ENCODE results near the gene B4GALNT2.

B4GALNT2 gene

DNA sequence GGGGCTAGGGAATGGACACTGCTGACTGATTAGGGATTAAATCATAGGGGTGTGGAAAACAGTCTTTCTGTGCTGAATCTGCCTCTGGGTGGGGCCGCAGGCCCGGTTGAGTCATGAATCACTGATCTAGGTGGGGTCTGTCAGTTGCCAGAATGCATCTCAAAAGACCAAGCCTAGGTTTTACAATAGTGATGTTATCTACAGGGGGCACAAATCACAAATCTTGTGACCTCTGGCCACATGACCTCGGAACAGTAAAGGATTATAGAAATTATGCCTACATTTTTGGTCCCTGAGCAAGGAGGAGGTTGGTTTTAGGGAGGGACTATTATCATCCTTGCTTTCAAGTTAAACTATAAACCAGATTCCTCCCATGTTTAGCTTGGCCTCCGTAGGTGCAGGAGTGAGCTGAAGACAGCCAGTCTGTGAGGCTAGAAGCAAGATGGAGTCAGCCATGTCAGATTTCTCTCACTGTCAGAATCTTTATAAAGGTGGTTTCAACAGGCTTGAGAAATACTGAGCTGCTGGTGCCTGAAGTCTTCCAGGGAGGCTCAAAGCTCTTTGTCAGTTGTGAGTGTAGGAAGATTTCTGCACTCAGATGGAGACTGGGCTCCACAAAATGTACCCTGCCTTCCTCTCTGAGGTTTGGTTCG is 64.9 kb downstream of the B4GALNT2 start:
- H3K27ac ChIP-seq (ENCODE audit: low read depth, low read length) = no peak overlapping the region
- no peak overlapping the region for H4K91ac ChIP-seq (ENCODE audit: low read depth, low read length)
- no peaks in the 10 kb centered on the region for H3K36me3 ChIP-seq (ENCODE audit: control insufficient read depth in 1 of 2, insufficient read depth in 2 of 2, low read length in 2 of 2)
- H3K4me2 ChIP-seq (ENCODE audit: low read length) = no peak overlapping the region
- no peak overlapping the region for H4K12ac ChIP-seq (ENCODE audit: low read depth, low read length)
- peaks cover 2% of the 10 kb centered on the region for H3K79me1 ChIP-seq (ENCODE audit: low read length)
- no peak overlapping the region for H2AK5ac ChIP-seq (ENCODE audit: low read length)
- no peak for DNase-seq
- H3K27me3 ChIP-seq (ENCODE audit: insufficient read depth, low read length) = no peaks in the 10 kb centered on the region
- no peak overlapping the region for H2BK120ac ChIP-seq (ENCODE audit: insufficient read depth, low read length, poor library complexity)
- H3K79me2 ChIP-seq (ENCODE audit: control insufficient read depth, insufficient read depth, low read length, poor library complexity) = no peaks in the 10 kb centered on the region
- no peak overlapping the region for H2BK5ac ChIP-seq (ENCODE audit: low read depth, low read length, poor library complexity)
- H3K14ac ChIP-seq (ENCODE audit: low read length) = no peak overlapping the region
- no peak overlapping the region for H3K9ac ChIP-seq (ENCODE audit: low read length)
- no peaks in the 10 kb centered on the region for H3K9me3 ChIP-seq (ENCODE audit: insufficient read depth, low read depth, low read length)
- H4K8ac ChIP-seq (ENCODE audit: low read depth, low read length) = no peak overlapping the region
- H2BK12ac ChIP-seq (ENCODE audit: low read length) = no peak overlapping the region
- H3K4me1 ChIP-seq (ENCODE audit: control insufficient read depth in 1 of 2, insufficient read depth in 2 of 2, low read length in 2 of 2) = peaks cover 2 to 3% of the 10 kb centered on the region in 2 experiments
- no peak overlapping the region for H2AFZ ChIP-seq (ENCODE audit: insufficient read depth, low read length, poor library complexity)
- no peak overlapping the region for H3K4ac ChIP-seq (ENCODE audit: low read depth, low read length)
- H3K4me3 ChIP-seq (ENCODE audit: low read depth, low read length) = no peak overlapping the region
- H3K18ac ChIP-seq (ENCODE audit: low read length) = no peak overlapping the region
- H3K23ac ChIP-seq (ENCODE audit: low read length) = no peak overlapping the region
- no CpG with 5 or more reads among the region's 5 CpGs for WGBS (ENCODE audit: extremely low coverage, insufficient coverage, insufficient read length)

DNA sequence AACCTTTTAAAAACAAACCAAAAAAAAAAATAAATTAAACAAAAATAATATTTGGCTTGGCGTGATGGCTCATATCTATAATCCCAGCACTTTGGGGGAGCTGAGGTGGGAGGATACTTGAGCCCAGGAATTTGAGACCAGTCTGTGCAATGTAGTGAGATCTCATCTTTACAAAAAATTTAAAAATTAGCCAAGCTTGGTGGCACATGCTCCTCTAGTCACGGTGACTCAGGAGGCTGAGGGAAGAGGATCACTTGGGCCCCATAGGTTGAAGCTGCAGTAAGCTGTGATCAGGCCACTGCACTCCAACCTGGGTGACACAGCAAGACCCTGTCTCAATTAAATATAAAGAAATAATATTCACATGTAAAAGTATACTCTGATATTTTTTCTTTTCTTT is 65.6 kb downstream of the B4GALNT2 start:
- H3K27ac ChIP-seq (ENCODE audit: low read depth, low read length) = no peak overlapping the region
- H3K4me3 ChIP-seq (ENCODE audit: low read depth, low read length) = no peak overlapping the region
- H3K23ac ChIP-seq (ENCODE audit: low read length) = no peak overlapping the region
- no CpG with 5 or more reads among the region's 2 CpGs for WGBS (ENCODE audit: extremely low coverage, insufficient coverage, insufficient read length)
- no peak overlapping the region for H4K91ac ChIP-seq (ENCODE audit: low read depth, low read length)
- no peak overlapping the region for H4K12ac ChIP-seq (ENCODE audit: low read depth, low read length)
- peaks cover 2 to 3% of the 10 kb centered on the region in 2 experiments for H3K4me1 ChIP-seq (ENCODE audit: control insufficient read depth in 1 of 2, insufficient read depth in 2 of 2, low read length in 2 of 2)
- no peak overlapping the region for H2BK120ac ChIP-seq (ENCODE audit: insufficient read depth, low read length, poor library complexity)
- no peak overlapping the region for H2BK5ac ChIP-seq (ENCODE audit: low read depth, low read length, poor library complexity)
- H3K79me1 ChIP-seq (ENCODE audit: low read length) = no peaks in the 10 kb centered on the region
- H4K8ac ChIP-seq (ENCODE audit: low read depth, low read length) = no peak overlapping the region
- H3K9ac ChIP-seq (ENCODE audit: low read length) = no peak overlapping the region
- H3K36me3 ChIP-seq (ENCODE audit: control insufficient read depth in 1 of 2, insufficient read depth in 2 of 2, low read length in 2 of 2) = no peaks in the 10 kb centered on the region
- no peak overlapping the region for H2BK12ac ChIP-seq (ENCODE audit: low read length)
- DNase-seq = no peak
- no peaks in the 10 kb centered on the region for H3K79me2 ChIP-seq (ENCODE audit: control insufficient read depth, insufficient read depth, low read length, poor library complexity)
- H3K9me3 ChIP-seq (ENCODE audit: insufficient read depth, low read depth, low read length) = no peaks in the 10 kb centered on the region
- no peak overlapping the region for H2AK5ac ChIP-seq (ENCODE audit: low read length)
- no peak overlapping the region for H2AFZ ChIP-seq (ENCODE audit: insufficient read depth, low read length, poor library complexity)
- H3K4me2 ChIP-seq (ENCODE audit: low read length) = no peak overlapping the region
- no peak overlapping the region for H3K18ac ChIP-seq (ENCODE audit: low read length)
- no peaks in the 10 kb centered on the region for H3K27me3 ChIP-seq (ENCODE audit: insufficient read depth, low read length)
- H3K14ac ChIP-seq (ENCODE audit: low read length) = no peak overlapping the region
- H3K4ac ChIP-seq (ENCODE audit: low read depth, low read length) = no peak overlapping the region

DNA sequence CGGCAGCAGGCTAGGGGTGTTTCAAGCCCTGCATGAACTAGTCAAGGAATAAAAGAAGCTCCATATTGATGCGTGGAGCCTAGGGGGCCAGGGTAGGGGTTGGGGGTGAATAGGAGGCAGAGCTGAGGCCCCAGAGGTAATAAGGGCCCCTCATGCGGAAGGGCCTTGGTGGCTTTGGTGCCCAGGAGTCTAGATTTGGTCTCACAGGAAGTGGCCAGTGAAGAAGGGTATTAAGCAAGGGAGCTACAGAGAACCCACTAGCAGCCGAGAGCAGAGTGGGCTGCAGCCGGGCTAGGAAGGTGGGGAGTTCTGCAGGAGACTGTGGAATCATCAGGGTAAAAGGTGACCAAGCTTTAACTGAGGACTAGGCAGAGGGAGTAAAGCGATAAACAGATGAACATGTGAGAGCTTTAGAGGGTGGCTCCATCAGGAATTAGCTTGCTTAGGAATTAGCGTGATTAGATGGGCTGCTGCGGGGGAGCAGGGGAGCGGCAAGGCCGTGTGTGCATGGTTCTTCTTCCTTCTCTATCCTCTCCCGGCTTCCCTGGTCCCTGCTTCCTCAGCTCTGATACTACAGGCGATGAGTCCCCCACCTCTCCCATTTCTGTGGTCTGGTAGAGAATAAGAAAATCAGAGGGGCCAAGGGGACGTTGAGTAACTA is 68.0 kb downstream of the B4GALNT2 start:
- Histone ChIP-seq H3K79me1 (ENCODE audit: low read length) (no peaks in the 10 kb centered on the region), H2BK120ac (ENCODE audit: insufficient read depth, low read length, poor library complexity) (no peak overlapping the region), H3K4me1 (ENCODE audit: control insufficient read depth in 1 of 2, insufficient read depth in 2 of 2, low read length in 2 of 2) (no peaks in the 10 kb centered on the region), H2BK12ac (ENCODE audit: low read length) (no peak overlapping the region), H3K9ac (ENCODE audit: low read length) (no peak overlapping the region), H3K36me3 (ENCODE audit: control insufficient read depth in 1 of 2, insufficient read depth in 2 of 2, low read length in 2 of 2) (no peaks in the 10 kb centered on the region), H2AK5ac (ENCODE audit: low read length) (no peak overlapping the region), H3K79me2 (ENCODE audit: control insufficient read depth, insufficient read depth, low read length, poor library complexity) (no peaks in the 10 kb centered on the region), H3K27me3 (ENCODE audit: insufficient read depth, low read length) (no peaks in the 10 kb centered on the region), H3K4ac (ENCODE audit: low read depth, low read length) (no peak overlapping the region), H4K91ac (ENCODE audit: low read depth, low read length) (no peak overlapping the region), H3K27ac (ENCODE audit: low read depth, low read length) (no peak overlapping the region), H4K8ac (ENCODE audit: low read depth, low read length) (no peak overlapping the region), H3K18ac (ENCODE audit: low read length) (no peak overlapping the region), H3K14ac (ENCODE audit: low read length) (no peak overlapping the region), H3K4me3 (ENCODE audit: low read depth, low read length) (no peak overlapping the region), H4K12ac (ENCODE audit: low read depth, low read length) (no peak overlapping the region), H3K9me3 (ENCODE audit: insufficient read depth, low read depth, low read length) (no peaks in the 10 kb centered on the region), H3K23ac (ENCODE audit: low read length) (no peak overlapping the region), H2BK5ac (ENCODE audit: low read depth, low read length, poor library complexity) (no peak overlapping the region), H2AFZ (ENCODE audit: insufficient read depth, low read length, poor library complexity) (no peak overlapping the region), H3K4me2 (ENCODE audit: low read length) (no peak overlapping the region)
- DNase-seq = no peak
- WGBS (ENCODE audit: extremely low coverage, insufficient coverage, insufficient read length) = no CpG with 5 or more reads among the region's 13 CpGs

DNA sequence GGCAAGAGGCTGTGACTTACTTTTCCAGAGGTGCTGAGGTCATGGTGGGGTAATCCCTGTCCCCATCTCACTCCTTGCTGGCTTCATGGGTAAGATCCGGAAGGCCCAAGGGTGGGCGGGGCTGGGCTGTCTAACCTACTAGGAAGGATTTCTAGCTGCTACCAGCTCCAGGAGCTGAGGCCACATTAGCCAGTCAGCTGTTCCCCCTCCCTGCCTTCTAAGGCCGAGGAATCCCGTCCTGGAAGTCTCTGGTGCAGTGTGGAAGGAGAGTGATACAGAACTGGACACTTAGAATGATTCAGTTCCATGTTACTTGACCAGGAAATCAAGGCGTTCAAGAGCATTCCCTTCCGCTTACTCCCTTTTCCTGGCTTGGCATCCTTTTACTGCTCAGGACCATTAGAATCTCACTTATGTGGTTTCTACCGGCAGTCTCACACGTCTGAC is 68.9 kb downstream of the B4GALNT2 start:
- DNase-seq = no peak
- WGBS (ENCODE audit: extremely low coverage, insufficient coverage, insufficient read length) = no CpG with 5 or more reads among the region's 8 CpGs

More for the DNA sequence above, 68.9 kb downstream of the B4GALNT2 start:
- no peak overlapping the region for H3K27ac ChIP-seq (ENCODE audit: low read depth, low read length)
- H3K79me2 ChIP-seq (ENCODE audit: control insufficient read depth, insufficient read depth, low read length, poor library complexity) = no peaks in the 10 kb centered on the region
- no peak overlapping the region for H3K23ac ChIP-seq (ENCODE audit: low read length)
- H3K79me1 ChIP-seq (ENCODE audit: low read length) = no peaks in the 10 kb centered on the region
- H3K27me3 ChIP-seq (ENCODE audit: insufficient read depth, low read length) = no peaks in the 10 kb centered on the region
- no peak overlapping the region for H2BK120ac ChIP-seq (ENCODE audit: insufficient read depth, low read length, poor library complexity)
- H3K9ac ChIP-seq (ENCODE audit: low read length) = no peak overlapping the region
- no peaks in the 10 kb centered on the region for H3K36me3 ChIP-seq (ENCODE audit: control insufficient read depth in 1 of 2, insufficient read depth in 2 of 2, low read length in 2 of 2)
- H4K12ac ChIP-seq (ENCODE audit: low read depth, low read length) = no peak overlapping the region
- no peak overlapping the region for H2BK12ac ChIP-seq (ENCODE audit: low read length)
- no peak overlapping the region for H4K8ac ChIP-seq (ENCODE audit: low read depth, low read length)
- H3K4me1 ChIP-seq (ENCODE audit: control insufficient read depth in 1 of 2, insufficient read depth in 2 of 2, low read length in 2 of 2) = no peaks in the 10 kb centered on the region
- no peak overlapping the region for H3K4me2 ChIP-seq (ENCODE audit: low read length)
- H4K91ac ChIP-seq (ENCODE audit: low read depth, low read length) = no peak overlapping the region
- H3K14ac ChIP-seq (ENCODE audit: low read length) = no peak overlapping the region
- no peak overlapping the region for H3K4me3 ChIP-seq (ENCODE audit: low read depth, low read length)
- no peaks in the 10 kb centered on the region for H3K9me3 ChIP-seq (ENCODE audit: insufficient read depth, low read depth, low read length)
- no peak overlapping the region for H2AFZ ChIP-seq (ENCODE audit: insufficient read depth, low read length, poor library complexity)
- H3K4ac ChIP-seq (ENCODE audit: low read depth, low read length) = no peak overlapping the region
- H2AK5ac ChIP-seq (ENCODE audit: low read length) = no peak overlapping the region
- H3K18ac ChIP-seq (ENCODE audit: low read length) = no peak overlapping the region
- H2BK5ac ChIP-seq (ENCODE audit: low read depth, low read length, poor library complexity) = no peak overlapping the region
